ENCODE data around the gene NPHP3. TPM values are rescaled to one million over a fixed set of nuclear protein-coding genes. Genes with fewer than 3 reads are reported as not detected.

The NPHP3 gene
- polyA plus RNA-seq, 1 of the 3 experiments (the other 2 are of a cell fraction): 19.0 TPM

DNA sequence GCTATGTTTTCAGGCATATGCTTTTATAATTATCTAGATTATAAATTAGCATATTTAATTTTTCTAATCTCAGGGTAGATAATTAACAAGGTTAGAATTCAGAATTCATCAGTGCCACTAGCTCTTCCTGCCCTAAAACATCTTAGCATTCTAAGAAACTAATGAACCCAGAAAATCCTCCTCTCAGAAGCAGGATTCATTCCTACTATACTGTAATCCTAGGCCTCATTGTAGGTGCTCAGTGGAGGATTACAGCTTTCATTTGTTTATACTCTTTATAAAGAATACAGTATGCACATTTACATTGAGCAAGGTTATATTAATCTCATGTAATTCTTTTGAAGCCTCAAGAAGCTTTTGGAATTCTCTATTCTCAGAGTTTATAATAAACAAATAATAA is 83.5 kb downstream of the NPHP3 start:
- Histone ChIP-seq H3K27me3 (ENCODE audit: insufficient read depth) (no peaks in the 10 kb centered on the region), H4K20me1 (ENCODE audit: insufficient read depth) (no peaks in the 10 kb centered on the region), H3K27ac (ENCODE audit: low read depth in 2 of 2, low read length in 1 of 2) (no peak overlapping the region; a peak in 1 of 4 replicates), H3K9me2 (no peaks in the 10 kb centered on the region), H3K4me2 (no peak overlapping the region), H3K4me1 (ENCODE audit: control insufficient read depth in 1 of 2, insufficient read depth in 2 of 2, low read depth in 1 of 2, low read length in 1 of 2) (peaks cover 0 to 14% of the 10 kb centered on the region in 2 experiments; a peak in 3 of 4 replicates), H3F3A (replicated peaks; ENCODE audit: insufficient read depth) (no peaks in the 10 kb centered on the region), H3K9ac (no peak overlapping the region), H3K79me2 (ENCODE audit: insufficient read depth) (no peaks in the 10 kb centered on the region), H2AFZ (ENCODE audit: low read depth) (no peak overlapping the region), H3K9me3 (no peaks in the 10 kb centered on the region), H3K4me3 (ENCODE audit: low read depth in 2 of 2, low read length in 1 of 2) (no peak overlapping the region), H3K36me3 (replicated peaks in 1 of 2; ENCODE audit: control insufficient read depth in 1 of 2, insufficient read depth in 2 of 2, low read length in 1 of 2) (peaks cover 14 to 32% of the 10 kb centered on the region in 2 experiments)
- POLR2A ChIA-PET: no interaction called here
- DNase-seq: no peak
- TF ChIP-seq, protein P1, sequence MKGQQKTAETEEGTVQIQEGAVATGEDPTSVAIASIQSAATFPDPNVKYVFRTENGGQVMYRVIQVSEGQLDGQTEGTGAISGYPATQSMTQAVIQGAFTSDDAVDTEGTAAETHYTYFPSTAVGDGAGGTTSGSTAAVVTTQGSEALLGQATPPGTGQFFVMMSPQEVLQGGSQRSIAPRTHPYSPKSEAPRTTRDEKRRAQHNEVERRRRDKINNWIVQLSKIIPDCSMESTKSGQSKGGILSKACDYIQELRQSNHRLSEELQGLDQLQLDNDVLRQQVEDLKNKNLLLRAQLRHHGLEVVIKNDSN (IDR thresholded peaks at IDR 0.05; ENCODE audit: borderline replicate concordance, low read depth): no peak
- TF ChIP-seq EZH2phosphoT487 (IDR thresholded peaks at IDR 0.05; ENCODE audit: borderline replicate concordance, low read depth) (no peak), SMC3 (IDR thresholded peaks at IDR 0.05; ENCODE audit: low read depth, low read length) (no peak), POLR2AphosphoS5 (IDR thresholded peaks at IDR 0.05; ENCODE audit: low read depth, low read length) (no peak), JUND (IDR thresholded peaks at IDR 0.05) (no peak), EP300 (IDR thresholded peaks at IDR 0.05; ENCODE audit: borderline replicate concordance in 1 of 2, low read depth in 1 of 2, low read length in 1 of 2) (no peak), MEF2A (IDR thresholded peaks at IDR 0.05; ENCODE audit: borderline replicate concordance, low read depth) (no peak), NRF1 (IDR thresholded peaks at IDR 0.05; ENCODE audit: low read depth, low read length) (no peak), RFX5 (IDR thresholded peaks at IDR 0.05; ENCODE audit: low read length) (no peak), MXI1 (IDR thresholded peaks at IDR 0.05; ENCODE audit: low read depth, low read length) (no peak), RCOR1 (IDR thresholded peaks at IDR 0.05; ENCODE audit: low read length) (no peak), ELF1 (IDR thresholded peaks at IDR 0.05) (no peak), FOXM1 (IDR thresholded peaks at IDR 0.05; ENCODE audit: low read depth) (no peak), TEAD4 (IDR thresholded peaks at IDR 0.05; ENCODE audit: borderline replicate concordance, insufficient read depth) (no peak), RXRA (IDR thresholded peaks at IDR 0.05; ENCODE audit: borderline replicate concordance, low read depth) (no peak), YY1 (IDR thresholded peaks at IDR 0.05; ENCODE audit: low read depth) (no peak)
- TF ChIP-seq, protein P2, sequence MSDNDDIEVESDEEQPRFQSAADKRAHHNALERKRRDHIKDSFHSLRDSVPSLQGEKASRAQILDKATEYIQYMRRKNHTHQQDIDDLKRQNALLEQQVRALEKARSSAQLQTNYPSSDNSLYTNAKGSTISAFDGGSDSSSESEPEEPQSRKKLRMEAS (IDR thresholded peaks at IDR 0.05; ENCODE audit: low read depth): no peak
- TF ChIP-seq, protein P3, sequence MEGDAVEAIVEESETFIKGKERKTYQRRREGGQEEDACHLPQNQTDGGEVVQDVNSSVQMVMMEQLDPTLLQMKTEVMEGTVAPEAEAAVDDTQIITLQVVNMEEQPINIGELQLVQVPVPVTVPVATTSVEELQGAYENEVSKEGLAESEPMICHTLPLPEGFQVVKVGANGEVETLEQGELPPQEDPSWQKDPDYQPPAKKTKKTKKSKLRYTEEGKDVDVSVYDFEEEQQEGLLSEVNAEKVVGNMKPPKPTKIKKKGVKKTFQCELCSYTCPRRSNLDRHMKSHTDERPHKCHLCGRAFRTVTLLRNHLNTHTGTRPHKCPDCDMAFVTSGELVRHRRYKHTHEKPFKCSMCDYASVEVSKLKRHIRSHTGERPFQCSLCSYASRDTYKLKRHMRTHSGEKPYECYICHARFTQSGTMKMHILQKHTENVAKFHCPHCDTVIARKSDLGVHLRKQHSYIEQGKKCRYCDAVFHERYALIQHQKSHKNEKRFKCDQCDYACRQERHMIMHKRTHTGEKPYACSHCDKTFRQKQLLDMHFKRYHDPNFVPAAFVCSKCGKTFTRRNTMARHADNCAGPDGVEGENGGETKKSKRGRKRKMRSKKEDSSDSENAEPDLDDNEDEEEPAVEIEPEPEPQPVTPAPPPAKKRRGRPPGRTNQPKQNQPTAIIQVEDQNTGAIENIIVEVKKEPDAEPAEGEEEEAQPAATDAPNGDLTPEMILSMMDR (IDR thresholded peaks at IDR 0.05): no peak
- TF ChIP-seq, protein P4, sequence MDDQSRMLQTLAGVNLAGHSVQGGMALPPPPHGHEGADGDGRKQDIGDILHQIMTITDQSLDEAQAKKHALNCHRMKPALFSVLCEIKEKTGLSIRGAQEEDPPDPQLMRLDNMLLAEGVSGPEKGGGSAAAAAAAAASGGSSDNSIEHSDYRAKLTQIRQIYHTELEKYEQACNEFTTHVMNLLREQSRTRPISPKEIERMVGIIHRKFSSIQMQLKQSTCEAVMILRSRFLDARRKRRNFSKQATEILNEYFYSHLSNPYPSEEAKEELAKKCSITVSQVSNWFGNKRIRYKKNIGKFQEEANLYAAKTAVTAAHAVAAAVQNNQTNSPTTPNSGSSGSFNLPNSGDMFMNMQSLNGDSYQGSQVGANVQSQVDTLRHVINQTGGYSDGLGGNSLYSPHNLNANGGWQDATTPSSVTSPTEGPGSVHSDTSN (IDR thresholded peaks at IDR 0.05): no peak
- TF ChIP-seq, protein P5, sequence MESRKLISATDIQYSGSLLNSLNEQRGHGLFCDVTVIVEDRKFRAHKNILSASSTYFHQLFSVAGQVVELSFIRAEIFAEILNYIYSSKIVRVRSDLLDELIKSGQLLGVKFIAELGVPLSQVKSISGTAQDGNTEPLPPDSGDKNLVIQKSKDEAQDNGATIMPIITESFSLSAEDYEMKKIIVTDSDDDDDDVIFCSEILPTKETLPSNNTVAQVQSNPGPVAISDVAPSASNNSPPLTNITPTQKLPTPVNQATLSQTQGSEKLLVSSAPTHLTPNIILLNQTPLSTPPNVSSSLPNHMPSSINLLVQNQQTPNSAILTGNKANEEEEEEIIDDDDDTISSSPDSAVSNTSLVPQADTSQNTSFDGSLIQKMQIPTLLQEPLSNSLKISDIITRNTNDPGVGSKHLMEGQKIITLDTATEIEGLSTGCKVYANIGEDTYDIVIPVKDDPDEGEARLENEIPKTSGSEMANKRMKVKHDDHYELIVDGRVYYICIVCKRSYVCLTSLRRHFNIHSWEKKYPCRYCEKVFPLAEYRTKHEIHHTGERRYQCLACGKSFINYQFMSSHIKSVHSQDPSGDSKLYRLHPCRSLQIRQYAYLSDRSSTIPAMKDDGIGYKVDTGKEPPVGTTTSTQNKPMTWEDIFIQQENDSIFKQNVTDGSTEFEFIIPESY (IDR thresholded peaks at IDR 0.05; ENCODE audit: borderline replicate concordance, low read depth): no peak
- CTCF ChIA-PET: interaction anchor here (0.6 to 6.8 kb wide), 7 partner anchors 9 to 287 kb away, joined by 3 to 121 read pairs (median 3); no protein-coding TSS in a partner anchor
